Stimulated activated CD4-positive, alpha-beta T cell treated with anti-CD3 and anti-CD28 coated beads, Interleukin-4, amount 100 ng/mL, for 48 hours (primary cell): Measurements from ENCODE around the gene TMEM225.
"Not testable (repeated sequence)": the region's sequence is repeated elsewhere in the genome, so short reads cannot be mapped to it uniquely, and the experiment has no call there.

ENCODE experiments used
- DNase-seq, 2 donors: peaks; one replicate each; pipeline ENCODE4 v3.0.0-alpha.2; 2020; ENCODE audit warnings: low read depth in 2 of 2

TMEM225 gene

GRCh38 chr11:123885570-123885969, at the start of gene TMEM225:
Gene TMEM225 (minus strand): TSS chr11:123885670. CDS start chr11:123885425, 245 bp downstream.
- DNase-seq, result no peak

GRCh38 chr11:123924027-123924426, 38.6 kb upstream of the TMEM225 start:
- no peak for DNase-seq

GRCh38 chr11:123920943-123921342, 35.5 kb upstream of the TMEM225 start:
- no peak for DNase-seq

- no peak for DNase-seq
Observed at GRCh38 chr11:123905826-123906225, 20.4 kb upstream of the TMEM225 start.

- DNase-seq, result no peak
Observed at GRCh38 chr11:123904932-123905331, 19.5 kb upstream of the TMEM225 start.

- DNase-seq, result no peak
Observed at GRCh38 chr11:123903932-123904331, 18.5 kb upstream of the TMEM225 start.

GRCh38 chr11:123901867-123902266, 16.4 kb upstream of the TMEM225 start, which contains the start of gene OR8D4:
Gene OR8D4 (plus strand): TSS chr11:123902167. CDS start chr11:123906432, 4,265 bp downstream.
- DNase-seq, result no peak

GRCh38 chr11:123899792-123900191, 14.3 kb upstream of the TMEM225 start:
- DNase-seq, result no peak

GRCh38 chr11:123892031-123892430, 6.6 kb upstream of the TMEM225 start:
- DNase-seq, result no peak

- no peak for DNase-seq
Observed at GRCh38 chr11:123880912-123881311, 4.6 kb downstream of the TMEM225 start.

GRCh38 chr11:123867795-123868194, 17.7 kb downstream of the TMEM225 start:
- DNase-seq, result not testable (repeated sequence)

- DNase-seq, result not testable (repeated sequence)
Observed at GRCh38 chr11:123865293-123865692, 20.2 kb downstream of the TMEM225 start.

- no peak for DNase-seq
Observed at GRCh38 chr11:123859731-123860130, 25.7 kb downstream of the TMEM225 start.

- DNase-seq, result no peak
Observed at GRCh38 chr11:123856444-123856843, 29.0 kb downstream of the TMEM225 start.

GRCh38 chr11:123853038-123853437, 32.4 kb downstream of the TMEM225 start:
- DNase-seq, result no peak

- no peak for DNase-seq
Observed at GRCh38 chr11:123852321-123852720, 33.1 kb downstream of the TMEM225 start.

- no peak for DNase-seq
Observed at GRCh38 chr11:123851110-123851509, 34.4 kb downstream of the TMEM225 start.

GRCh38 chr11:123841174-123841573, 44.3 kb downstream of the TMEM225 start:
- DNase-seq, result no peak

GRCh38 chr11:123839131-123839530, 46.3 kb downstream of the TMEM225 start:
- no peak for DNase-seq

- DNase-seq, result no peak
Observed at GRCh38 chr11:123838659-123839058, 46.8 kb downstream of the TMEM225 start.

GRCh38 chr11:123838199-123838598, 47.3 kb downstream of the TMEM225 start:
- no peak for DNase-seq

- DNase-seq, result no peak
Observed at GRCh38 chr11:123833095-123833494, 52.4 kb downstream of the TMEM225 start.
